Fibroblast of lung (primary cell): ENCODE data around the gene CYP2A13. TPM values are rescaled to one million over a fixed set of nuclear protein-coding genes. Genes with fewer than 3 reads are reported as not detected.
A peak's percentile ranks its signal among the peaks of the same experiment; 100 is the strongest.
"Not testable (repeated sequence)": the region's sequence is repeated elsewhere in the genome, so short reads cannot be mapped to it uniquely, and the experiment has no call there.

Experiments used
- DNase-seq, 2 donors: peaks; one replicate each; pipeline versions ENCODE4 v3.0.0 to v3.0.0-alpha.2; 2010; ENCODE audit warnings: low read depth in 2 of 2
- H2AFZ ChIP-seq: 2 replicates; pipeline ENCODE4 v1.5.1; 2012; ENCODE audit warnings: low read length, control low read depth, inconsistent platforms
- H3K27ac ChIP-seq: 2 replicates; pipeline ENCODE4 v1.5.1; 2011; ENCODE audit warnings: low read length, control low read depth; ENCODE audit not compliant: insufficient read depth
- H3K27me3 ChIP-seq: 2 replicates; pipeline ENCODE4 v1.5.1; 2011; ENCODE audit warnings: mild to moderate bottlenecking, low read length; ENCODE audit not compliant: control insufficient read depth, insufficient read depth
- H3K36me3 ChIP-seq: 2 replicates; pipeline ENCODE4 v1.5.1; 2011; ENCODE audit warnings: low read length; ENCODE audit not compliant: control insufficient read depth, insufficient read depth
- H3K4me1 ChIP-seq: 2 replicates; pipeline ENCODE4 v1.5.1; 2011; ENCODE audit warnings: low read length; ENCODE audit not compliant: control insufficient read depth, insufficient read depth; ENCODE audit errors: extremely low read depth
- H3K4me2 ChIP-seq: 2 replicates; pipeline ENCODE4 v1.5.1; 2011; ENCODE audit warnings: low read length, control low read depth; ENCODE audit not compliant: insufficient read depth; ENCODE audit errors: extremely low read depth
- H3K4me3 ChIP-seq, 4 experiments: fragments of 200-600 bp in 1 of 4; sonication (generic) in 1 of 4; replicated peaks in 1 of 4; 2 replicates each; pipeline ENCODE4 v1.5.1; 2011 to 2016; ENCODE audit warnings: low read length in 4 of 4, low read depth in 3 of 4, mild to moderate bottlenecking in 3 of 4, control low read depth in 2 of 4, inconsistent platforms in 1 of 4, mixed read lengths in 1 of 4; ENCODE audit not compliant: insufficient read depth in 1 of 4; ENCODE audit errors: control extremely low read depth in 1 of 4
- H3K79me2 ChIP-seq: 2 replicates; pipeline ENCODE4 v1.5.1; 2012; ENCODE audit warnings: mild to moderate bottlenecking, low read length, inconsistent platforms; ENCODE audit not compliant: control insufficient read depth, insufficient read depth
- H3K9ac ChIP-seq: 2 replicates; pipeline ENCODE4 v1.5.1; 2011; ENCODE audit warnings: mild to moderate bottlenecking, low read length, control low read depth; ENCODE audit not compliant: insufficient read depth
- H3K9me3 ChIP-seq: 2 replicates; pipeline ENCODE4 v1.5.1; 2012; ENCODE audit warnings: low read depth, low read length; ENCODE audit not compliant: control insufficient read depth, insufficient read depth
- H4K20me1 ChIP-seq: 2 replicates; pipeline ENCODE4 v1.5.1; 2011; ENCODE audit warnings: low read length; ENCODE audit not compliant: control insufficient read depth, insufficient read depth; ENCODE audit errors: extremely low read depth
- EZH2 ChIP-seq: IDR thresholded peaks from 2 replicates; pipeline ENCODE4 v1.5.1; 2012; ENCODE audit warnings: low read length, control low read depth, mild to moderate bottlenecking; ENCODE audit errors: missing control alignments
- polyA minus RNA-seq: library from RNA; depleted of rRNA, polyadenylated mRNA; stranded (reverse); fragments of >200 nt; gene quantifications from 2 replicates; pipeline ENCODE4 v1.2.3, GENCODE V29; 2011; ENCODE audit warnings: low replicate concordance
- polyA plus RNA-seq, 2 donors: library from polyadenylated mRNA; depleted of rRNA in 1 of 2; stranded (reverse) in 1 of 2; unstranded in 1 of 2; fragments of >200 nt; gene quantifications; 2 replicates each; pipeline ENCODE4 v1.2.1, GENCODE V29; 2011 to 2012; ENCODE audit warnings: missing spikeins in 1 of 2
- total RNA-seq: library from RNA; depleted of rRNA; stranded (reverse); fragments of >200 nt; gene quantifications from 2 replicates; pipeline ENCODE4 v1.2.1, GENCODE V29; 2014
- TF ChIP-seq, protein P1 (sequence below), 2 donors: IDR thresholded peaks in 1 of 2; conservative IDR thresholded peaks in 1 of 2; 1 replicate in 1 of 2; 2 replicates in 1 of 2; pipeline ENCODE4 v1.5.1; 2011 to 2012; ENCODE audit warnings: low read length in 2 of 2, control low read depth in 1 of 2, inconsistent platforms in 1 of 2, low read depth in 1 of 2, mild to moderate bottlenecking in 1 of 2

The CYP2A13 gene
- total RNA-seq (not detected in 2 replicates), polyA plus RNA-seq (not detected in 2 replicates), polyA minus RNA-seq (not detected in 2 replicates)
- not detected in 2 replicates for polyA plus RNA-seq (2012)

GRCh38 chr19:41088151-41088550 is at the start of gene CYP2A13:
CYP2A13 (plus strand) TSS chr19:41088451; CDS start chr19:41088472, 21 bp downstream.
- Histone ChIP-seq H3K79me2 (no peaks in the 10 kb centered on the region), H3K9me3 (no peaks in the 10 kb centered on the region), H3K36me3 (no peaks in the 10 kb centered on the region), H3K27ac (no peak within 1 kb of the TSS), H3K4me2 (no peak within 1 kb of the TSS), H4K20me1 (no peaks in the 10 kb centered on the region), H3K9ac (no peak within 1 kb of the TSS), H3K4me1 (no peaks in the 10 kb centered on the region), H2AFZ (no peak within 1 kb of the TSS), H3K4me3 (no peak within 1 kb of the TSS), H3K27me3 (no peaks in the 10 kb centered on the region)
- no peak for DNase-seq
- TF ChIP-seq EZH2 = no peak
- TF ChIP-seq, protein P1, sequence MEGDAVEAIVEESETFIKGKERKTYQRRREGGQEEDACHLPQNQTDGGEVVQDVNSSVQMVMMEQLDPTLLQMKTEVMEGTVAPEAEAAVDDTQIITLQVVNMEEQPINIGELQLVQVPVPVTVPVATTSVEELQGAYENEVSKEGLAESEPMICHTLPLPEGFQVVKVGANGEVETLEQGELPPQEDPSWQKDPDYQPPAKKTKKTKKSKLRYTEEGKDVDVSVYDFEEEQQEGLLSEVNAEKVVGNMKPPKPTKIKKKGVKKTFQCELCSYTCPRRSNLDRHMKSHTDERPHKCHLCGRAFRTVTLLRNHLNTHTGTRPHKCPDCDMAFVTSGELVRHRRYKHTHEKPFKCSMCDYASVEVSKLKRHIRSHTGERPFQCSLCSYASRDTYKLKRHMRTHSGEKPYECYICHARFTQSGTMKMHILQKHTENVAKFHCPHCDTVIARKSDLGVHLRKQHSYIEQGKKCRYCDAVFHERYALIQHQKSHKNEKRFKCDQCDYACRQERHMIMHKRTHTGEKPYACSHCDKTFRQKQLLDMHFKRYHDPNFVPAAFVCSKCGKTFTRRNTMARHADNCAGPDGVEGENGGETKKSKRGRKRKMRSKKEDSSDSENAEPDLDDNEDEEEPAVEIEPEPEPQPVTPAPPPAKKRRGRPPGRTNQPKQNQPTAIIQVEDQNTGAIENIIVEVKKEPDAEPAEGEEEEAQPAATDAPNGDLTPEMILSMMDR (conservative IDR thresholded peaks at IDR 0.05 in 1 of 2, IDR thresholded peaks at IDR 0.05 in 1 of 2; ENCODE audit: low read depth in 1 of 2, low read length in 2 of 2) = no peak

DNA sequence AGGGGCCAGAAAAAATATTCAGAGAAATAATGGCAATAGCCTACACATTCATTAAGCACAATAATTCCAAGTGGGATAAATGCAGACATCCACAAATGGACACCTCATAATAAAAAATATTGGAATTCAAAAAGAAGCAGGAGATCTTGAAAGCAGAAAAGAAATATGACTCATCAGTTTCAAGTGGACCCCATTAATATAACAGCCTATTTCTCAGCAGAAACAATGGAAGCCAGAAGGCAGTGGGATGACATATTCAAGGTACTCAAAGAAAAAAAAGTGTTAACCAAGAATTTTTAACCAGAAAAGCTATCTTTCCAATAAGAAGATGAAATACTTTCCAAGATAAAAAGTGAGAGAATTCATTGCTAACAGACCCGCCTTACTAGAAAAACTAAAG is 48.4 kb upstream of the CYP2A13 start:
- no peak overlapping the region for H3K9ac ChIP-seq
- no peak overlapping the region for H3K4me2 ChIP-seq
- H3K36me3 ChIP-seq = no peaks in the 10 kb centered on the region
- H3K4me3 ChIP-seq = no peak overlapping the region
- no peak for DNase-seq
- H3K9me3 ChIP-seq = no peaks in the 10 kb centered on the region
- no peaks in the 10 kb centered on the region for H4K20me1 ChIP-seq
- H3K27me3 ChIP-seq = no peaks in the 10 kb centered on the region
- TF ChIP-seq EZH2 = no peak
- TF ChIP-seq, protein P1 (conservative IDR thresholded peaks at IDR 0.05 in 1 of 2, IDR thresholded peaks at IDR 0.05 in 1 of 2; ENCODE audit: low read depth in 1 of 2, low read length in 2 of 2) = no peak
- no peak overlapping the region for H2AFZ ChIP-seq
- no peaks in the 10 kb centered on the region for H3K79me2 ChIP-seq
- no peaks in the 10 kb centered on the region for H3K4me1 ChIP-seq
- H3K27ac ChIP-seq = no peak overlapping the region

DNA sequence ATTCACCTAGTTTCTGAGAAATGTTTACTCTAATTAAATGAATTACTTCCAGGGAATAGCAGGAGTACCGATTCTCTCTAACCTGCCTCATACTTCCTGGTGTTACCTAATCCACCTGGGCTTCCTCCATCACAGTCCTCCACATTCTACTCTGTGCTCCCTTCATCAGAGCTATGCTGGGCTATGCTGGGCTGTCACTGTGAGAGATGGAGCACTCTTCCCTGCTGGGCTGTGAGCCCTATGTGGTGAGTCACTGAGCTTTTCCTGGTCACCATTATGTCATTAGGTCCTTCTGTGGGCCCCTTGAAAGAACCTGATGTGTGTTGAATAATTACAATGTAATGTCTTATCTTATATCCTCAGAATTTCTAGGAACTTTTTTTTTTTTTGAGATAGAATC is 43.2 kb upstream of the CYP2A13 start:
- peak in 1 of 2 donors; percentile 10 for DNase-seq
- H3K9ac ChIP-seq, H3K36me3 ChIP-seq, H3K79me2 ChIP-seq, H3K9me3 ChIP-seq, H2AFZ ChIP-seq, H4K20me1 ChIP-seq, H3K4me2 ChIP-seq, H3K27ac ChIP-seq, H3K4me3 ChIP-seq, H3K27me3 ChIP-seq, H3K4me1 ChIP-seq: not testable (repeated sequence)
